ENCODE measurements around the gene USP37. TPM values are rescaled to one million over a fixed set of nuclear protein-coding genes. Genes with fewer than 3 reads are reported as not detected.

The USP37 gene
- total and polyA plus RNA-seq, 8 donors: 13.0 to 21.9 (median 19.3) TPM

GRCh38 chr2:218429911-218430692, 138.0 kb downstream of the USP37 start:
- H3K4me1 ChIP-seq: no peaks in the 10 kb centered on the region
- H3K27me3 ChIP-seq: no peaks in the 10 kb centered on the region
- ATAC-seq (no peak), DNase-seq (no peak)
- no peak overlapping the region for H3K27ac ChIP-seq
- intact Hi-C loops (cut with DNase I): no loop called here
- no peaks in the 10 kb centered on the region for H3K36me3 ChIP-seq
- TF ChIP-seq CTCF (IDR thresholded peaks at IDR 0.05): no peak
- H3K4me3 ChIP-seq: no peak overlapping the region
- H3K9me3 ChIP-seq: no peaks in the 10 kb centered on the region

GRCh38 chr2:218428846-218429558, 139.1 kb downstream of the USP37 start:
- TF ChIP-seq CTCF (IDR thresholded peaks at IDR 0.05): no peak
- Histone ChIP-seq H3K9me3 (no peaks in the 10 kb centered on the region), H3K4me3 (no peak overlapping the region), H3K36me3 (no peaks in the 10 kb centered on the region), H3K4me1 (no peaks in the 10 kb centered on the region), H3K27ac (no peak overlapping the region), H3K27me3 (no peaks in the 10 kb centered on the region)
- ATAC-seq (no peak), DNase-seq (no peak)
- intact Hi-C loops (cut with DNase I): no loop called here

- Histone ChIP-seq H3K36me3 (no peaks in the 10 kb centered on the region), H3K27me3 (no peaks in the 10 kb centered on the region), H3K27ac (no peak overlapping the region), H3K4me3 (no peak overlapping the region), H3K9me3 (no peaks in the 10 kb centered on the region), H3K4me1 (no peaks in the 10 kb centered on the region)
- intact Hi-C loops (cut with DNase I): no loop called here
- DNase-seq (no peak), ATAC-seq (no peak)
- no peak for TF ChIP-seq CTCF (IDR thresholded peaks at IDR 0.05)
These were observed 140.4 kb downstream of the USP37 start for GRCh38 chr2:218427741-218428140.

GRCh38 chr2:218425531-218425930, 142.6 kb downstream of the USP37 start:
- intact Hi-C loops (cut with DNase I): no loop called here

More at GRCh38 chr2:218425531-218425930, 142.6 kb downstream of the USP37 start:
- no peaks in the 10 kb centered on the region for H3K36me3 ChIP-seq
- no peak overlapping the region for H3K4me3 ChIP-seq
- ATAC-seq (no peak), DNase-seq (no peak)
- no peaks in the 10 kb centered on the region for H3K27me3 ChIP-seq
- no peaks in the 10 kb centered on the region for H3K9me3 ChIP-seq
- no peak overlapping the region for H3K27ac ChIP-seq
- no peak for TF ChIP-seq CTCF (IDR thresholded peaks at IDR 0.05)
- H3K4me1 ChIP-seq: no peaks in the 10 kb centered on the region

All from left lung (tissue), 10 donors.